Measurements from ENCODE around the gene RAB18.

DNA sequence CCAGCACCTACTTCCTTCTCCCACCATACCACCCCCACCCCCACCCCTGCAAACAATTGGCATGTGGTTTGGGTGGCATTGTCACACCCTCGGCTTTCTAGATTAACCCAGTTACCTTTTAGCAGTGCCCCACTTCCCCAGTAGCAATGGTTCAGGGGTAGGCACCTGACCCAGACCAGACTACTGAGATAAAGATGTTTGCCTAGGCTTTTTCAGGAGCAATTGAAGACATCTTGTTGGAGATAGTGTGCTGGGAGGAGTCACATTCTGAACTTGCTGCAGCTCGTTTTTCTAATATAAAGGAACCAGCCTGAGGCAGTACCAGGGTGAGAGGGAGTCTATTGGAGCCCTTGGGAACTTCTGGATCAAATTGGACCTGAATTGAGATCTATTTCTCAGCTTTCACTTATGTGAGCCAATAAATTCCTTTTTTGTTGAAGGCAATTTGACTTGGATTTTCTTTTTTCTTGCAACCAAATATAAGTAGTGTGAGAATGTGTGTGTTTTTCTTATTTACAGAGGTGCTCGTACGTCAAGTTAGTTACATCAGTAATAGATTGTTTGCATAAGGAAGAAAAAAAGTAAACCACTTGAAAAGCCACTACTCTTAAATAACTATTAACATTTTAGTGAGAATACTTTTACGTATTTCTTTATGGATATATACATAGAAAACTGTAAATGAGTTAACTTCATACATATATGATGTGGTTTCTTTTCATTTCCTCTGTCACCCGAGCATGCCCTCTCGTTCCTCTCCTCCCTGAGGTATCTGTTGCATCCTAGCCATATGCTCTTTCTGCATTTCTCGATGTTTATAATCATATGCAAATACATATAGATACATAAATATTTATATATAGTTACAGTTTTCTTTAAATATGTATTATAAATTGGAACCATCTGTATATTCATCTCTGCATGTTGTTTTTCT lies 38.0 kb downstream of the RAB18 start:
- TF ChIP-seq, protein P1, sequence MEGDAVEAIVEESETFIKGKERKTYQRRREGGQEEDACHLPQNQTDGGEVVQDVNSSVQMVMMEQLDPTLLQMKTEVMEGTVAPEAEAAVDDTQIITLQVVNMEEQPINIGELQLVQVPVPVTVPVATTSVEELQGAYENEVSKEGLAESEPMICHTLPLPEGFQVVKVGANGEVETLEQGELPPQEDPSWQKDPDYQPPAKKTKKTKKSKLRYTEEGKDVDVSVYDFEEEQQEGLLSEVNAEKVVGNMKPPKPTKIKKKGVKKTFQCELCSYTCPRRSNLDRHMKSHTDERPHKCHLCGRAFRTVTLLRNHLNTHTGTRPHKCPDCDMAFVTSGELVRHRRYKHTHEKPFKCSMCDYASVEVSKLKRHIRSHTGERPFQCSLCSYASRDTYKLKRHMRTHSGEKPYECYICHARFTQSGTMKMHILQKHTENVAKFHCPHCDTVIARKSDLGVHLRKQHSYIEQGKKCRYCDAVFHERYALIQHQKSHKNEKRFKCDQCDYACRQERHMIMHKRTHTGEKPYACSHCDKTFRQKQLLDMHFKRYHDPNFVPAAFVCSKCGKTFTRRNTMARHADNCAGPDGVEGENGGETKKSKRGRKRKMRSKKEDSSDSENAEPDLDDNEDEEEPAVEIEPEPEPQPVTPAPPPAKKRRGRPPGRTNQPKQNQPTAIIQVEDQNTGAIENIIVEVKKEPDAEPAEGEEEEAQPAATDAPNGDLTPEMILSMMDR (IDR thresholded peaks at IDR 0.05; ENCODE audit: insufficient read depth, low read depth, low read length): no peak
- no peak for TF ChIP-seq EZH2 (IDR thresholded peaks at IDR 0.05; ENCODE audit: insufficient read depth, low read length)

Data from astrocyte (in vitro differentiated cells and primary cell).